IPS-18c (cell line): ENCODE measurements around the gene OR3A1.
"Not testable (repeated sequence)": the region's sequence is repeated elsewhere in the genome, so short reads cannot be mapped to it uniquely, and the experiment has no call there.

ENCODE experiments used
- H3K4me3 ChIP-seq: 2 replicates; pipeline ENCODE4 v1.7.0; 2013; ENCODE audit warnings: low read depth, mild to moderate bottlenecking, low read length, moderate library complexity; ENCODE audit not compliant: insufficient read depth
- H3K9me3 ChIP-seq: one replicate; pipeline ENCODE4 v1.6.1; 2013; ENCODE audit warnings: mild to moderate bottlenecking, low read length, moderate library complexity; ENCODE audit not compliant: control insufficient read depth, insufficient read depth

OR3A1 gene

GRCh38 chr17:3298260-3298659, at the start of gene OR3A1:
Gene OR3A1 (minus strand): TSS chr17:3298360. CDS start chr17:3292582, 5,778 bp downstream.
- H3K4me3 ChIP-seq: no peak within 1 kb of the TSS

GRCh38 chr17:3342782-3343181, 44.6 kb upstream of the OR3A1 start:
- not testable (repeated sequence) for H3K4me3 ChIP-seq, H3K9me3 ChIP-seq

More at GRCh38 chr17:3298260-3298659, at the start of gene OR3A1:
- H3K9me3 ChIP-seq: no peaks in the 10 kb centered on the region

GRCh38 chr17:3335876-3336275, 37.7 kb upstream of the OR3A1 start:
- Histone ChIP-seq H3K4me3 (no peak overlapping the region), H3K9me3 (peaks cover 3% of the 10 kb centered on the region)

- H3K9me3 ChIP-seq: no peaks in the 10 kb centered on the region
- H3K4me3 ChIP-seq: no peak overlapping the region
Measured at GRCh38 chr17:3318336-3318735, 20.2 kb upstream of the OR3A1 start.

GRCh38 chr17:3316836-3317235, 18.7 kb upstream of the OR3A1 start:
- H3K4me3 ChIP-seq: no peak overlapping the region
- no peaks in the 10 kb centered on the region for H3K9me3 ChIP-seq

GRCh38 chr17:3308603-3309002, 10.4 kb upstream of the OR3A1 start:
- Histone ChIP-seq H3K4me3 (no peak overlapping the region), H3K9me3 (peaks cover 2% of the 10 kb centered on the region)

- Histone ChIP-seq H3K9me3 (no peaks in the 10 kb centered on the region), H3K4me3 (no peak overlapping the region)
Measured at GRCh38 chr17:3295632-3296031, 2.5 kb downstream of the OR3A1 start.

- not testable (repeated sequence) for H3K9me3 ChIP-seq, H3K4me3 ChIP-seq
Measured at GRCh38 chr17:3293548-3293947, 4.6 kb downstream of the OR3A1 start.

- Histone ChIP-seq H3K9me3 (no peaks in the 10 kb centered on the region), H3K4me3 (no peak overlapping the region)
Measured at GRCh38 chr17:3282901-3283300, 15.3 kb downstream of the OR3A1 start.

- no peak overlapping the region for H3K4me3 ChIP-seq
Measured at GRCh38 chr17:3276126-3276525, 22.0 kb downstream of the OR3A1 start.

GRCh38 chr17:3271072-3271848, 26.9 kb downstream of the OR3A1 start:
- no peaks in the 10 kb centered on the region for H3K9me3 ChIP-seq
- H3K4me3 ChIP-seq: no peak overlapping the region

More at GRCh38 chr17:3276126-3276525, 22.0 kb downstream of the OR3A1 start:
- no peaks in the 10 kb centered on the region for H3K9me3 ChIP-seq

GRCh38 chr17:3260600-3260999, 37.6 kb downstream of the OR3A1 start:
- H3K4me3 ChIP-seq: no peak overlapping the region
- no peaks in the 10 kb centered on the region for H3K9me3 ChIP-seq

GRCh38 chr17:3260163-3260562, 38.0 kb downstream of the OR3A1 start:
- Histone ChIP-seq H3K4me3 (no peak overlapping the region), H3K9me3 (no peaks in the 10 kb centered on the region)

GRCh38 chr17:3256575-3256974, 41.6 kb downstream of the OR3A1 start:
- H3K4me3 ChIP-seq: no peak overlapping the region
- H3K9me3 ChIP-seq: no peaks in the 10 kb centered on the region

GRCh38 chr17:3249013-3249412, 49.1 kb downstream of the OR3A1 start:
- H3K4me3 ChIP-seq, H3K9me3 ChIP-seq: not testable (repeated sequence)

GRCh38 chr17:3244841-3245240, 53.3 kb downstream of the OR3A1 start:
- H3K9me3 ChIP-seq, H3K4me3 ChIP-seq: not testable (repeated sequence)

- H3K4me3 ChIP-seq: not testable (repeated sequence)
Measured at GRCh38 chr17:3241044-3241443, 57.1 kb downstream of the OR3A1 start.

More at GRCh38 chr17:3241044-3241443, 57.1 kb downstream of the OR3A1 start:
- H3K9me3 ChIP-seq: not testable (repeated sequence)
